Cardiac fibroblast (primary cell): ENCODE measurements around the gene EFNA2.
"Not testable (repeated sequence)": the region's sequence is repeated elsewhere in the genome, so short reads cannot be mapped to it uniquely, and the experiment has no call there.

Experiments
- DNase-seq, 2 donors: peaks; one replicate each; pipeline versions ENCODE4 v3.0.0 to v3.0.0-alpha.2; 2010; ENCODE audit warnings: low read depth in 2 of 2
- H3K4me3 ChIP-seq, 2 donors: replicated peaks in 1 of 2; 1 replicate in 1 of 2; 2 replicates in 1 of 2; pipeline ENCODE4 v1.5.1; 2011; ENCODE audit warnings: low read depth in 2 of 2, low read length in 2 of 2, mild to moderate bottlenecking in 2 of 2, moderate library complexity in 1 of 2
- CTCF ChIP-seq: IDR thresholded peaks from one replicate; pipeline ENCODE4 v1.5.1; 2011; ENCODE audit warnings: low read depth, mild to moderate bottlenecking, low read length, inconsistent platforms

Gene EFNA2

GRCh38 chr19:1296575-1297271 lies 11.1 kb downstream of the EFNA2 start:
- no peak overlapping the region for H3K4me3 ChIP-seq
- TF ChIP-seq CTCF = no peak
- no peak for DNase-seq

GRCh38 chr19:1298235-1298634 lies 12.6 kb downstream of the EFNA2 start:
- DNase-seq = no peak
- no peak overlapping the region for H3K4me3 ChIP-seq
- no peak for TF ChIP-seq CTCF

GRCh38 chr19:1299801-1300200 lies 14.1 kb downstream of the EFNA2 start:
- H3K4me3 ChIP-seq = no peak overlapping the region
- TF ChIP-seq CTCF = no peak
- DNase-seq = no peak

GRCh38 chr19:1300744-1301490 lies 15.2 kb downstream of the EFNA2 start:
- no peak for DNase-seq
- H3K4me3 ChIP-seq = no peak overlapping the region
- no peak for TF ChIP-seq CTCF

GRCh38 chr19:1302533-1303239 lies 17.0 kb downstream of the EFNA2 start:
- H3K4me3 ChIP-seq = no peak overlapping the region
- no peak for TF ChIP-seq CTCF

GRCh38 chr19:1304197-1304924 lies 18.7 kb downstream of the EFNA2 start:
- H3K4me3 ChIP-seq = no peak overlapping the region
- no peak for TF ChIP-seq CTCF
- no peak for DNase-seq

More at GRCh38 chr19:1302533-1303239, 17.0 kb downstream of the EFNA2 start:
- no peak for DNase-seq

- H3K4me3 ChIP-seq, DNase-seq: not testable (repeated sequence)
Observed at GRCh38 chr19:1305354-1305753, 19.7 kb downstream of the EFNA2 start.
